OCI-LY7 (cell line): Measurements from ENCODE around the gene CPNE7. TPM values are rescaled to one million over a fixed set of nuclear protein-coding genes. Genes with fewer than 3 reads are reported as not detected.
"Not testable (repeated sequence)": the region's sequence is repeated elsewhere in the genome, so short reads cannot be mapped to it uniquely, and the experiment has no call there.

Source experiments
- BruUV-seq: library from RNA; stranded (reverse); fragments of 400-500 nt; replicated peaks from 2 replicates; lab custom pipeline; 2021; lab: Mats Ljungman, UMichigan
- CTCF ChIA-PET: fragments of 300-600 bp; sonication (Branson Sonifier 250); formaldehyde crosslinking; loops from one replicate; lab custom pipeline; 2022; ENCODE audit warnings: antibody characterized with exemption; ENCODE audit not compliant: unreplicated experiment; lab: Charles Lee
- POLR2A ChIA-PET: fragments of 300-600 bp; sonication (Branson Sonifier 250); formaldehyde crosslinking; loops from one replicate; lab custom pipeline; 2022; ENCODE audit warnings: antibody characterized with exemption; lab: Charles Lee
- DNase-seq: peaks from one replicate; pipeline ENCODE4 v3.0.0-alpha.2; 2015; ENCODE audit warnings: low spot score
- H2AFZ ChIP-seq: fragments of 200-600 bp; sonication (generic), shearing (Covaris generic); 2 replicates; pipeline ENCODE4 v1.6.1; 2014; ENCODE audit warnings: mild to moderate bottlenecking, antibody characterized with exemption, low read length, moderate library complexity
- H3K27ac ChIP-seq: fragments of 200-600 bp; sonication (generic); 2 replicates; pipeline ENCODE4 v1.5.1; 2014; ENCODE audit warnings: mixed run types, low read depth, mild to moderate bottlenecking, moderate library complexity, low read length, inconsistent platforms; ENCODE audit not compliant: poor library complexity, severe bottlenecking
- H3K36me3 ChIP-seq: fragments of 200-600 bp; sonication (generic); 2 replicates; pipeline ENCODE4 v1.6.1; 2014; ENCODE audit warnings: mild to moderate bottlenecking, antibody characterized with exemption, low read length, moderate library complexity, mixed read lengths; ENCODE audit not compliant: insufficient read depth
- H3K4me1 ChIP-seq: fragments of 200-600 bp; sonication (generic); 2 replicates; pipeline ENCODE4 v1.5.1; 2014; ENCODE audit warnings: mild to moderate bottlenecking, low read length; ENCODE audit not compliant: insufficient read depth, poor library complexity, severe bottlenecking
- H3K4me2 ChIP-seq: fragments of 200-600 bp; sonication (generic); 2 replicates; pipeline ENCODE4 v1.6.1; 2014; ENCODE audit warnings: mild to moderate bottlenecking, low read length
- H3K4me3 ChIP-seq: fragments of 200-600 bp; sonication (generic); 2 replicates; pipeline ENCODE4 v1.5.1; 2014; ENCODE audit warnings: mild to moderate bottlenecking, low read depth, low read length; ENCODE audit not compliant: poor library complexity, severe bottlenecking
- H3K79me2 ChIP-seq: fragments of 200-600 bp; sonication (generic); 2 replicates; pipeline ENCODE4 v1.6.1; 2016; ENCODE audit warnings: low read depth, mild to moderate bottlenecking, low read length, moderate library complexity, mixed read lengths; ENCODE audit not compliant: insufficient read depth
- H3K9me2 ChIP-seq: fragments of 200-600 bp; sonication (generic); 2 replicates; pipeline ENCODE4 v1.6.1; 2016; ENCODE audit warnings: mild to moderate bottlenecking, low read length, mixed read lengths; ENCODE audit not compliant: insufficient read depth
- H3K9me3 ChIP-seq: fragments of 200-600 bp; sonication (generic); 2 replicates; pipeline ENCODE4 v1.6.1; 2014; ENCODE audit warnings: mild to moderate bottlenecking, mixed run types, low read length, mixed read lengths
- H4K20me1 ChIP-seq: fragments of 200-600 bp; sonication (generic); 2 replicates; pipeline ENCODE4 v1.6.1; 2014; ENCODE audit warnings: mild to moderate bottlenecking, antibody characterized with exemption, low read length, moderate library complexity, mixed read lengths; ENCODE audit not compliant: insufficient read depth
- EZH2phosphoT487 ChIP-seq: fragments of 200-600 bp; sonication (generic); IDR thresholded peaks from 2 replicates; pipeline ENCODE4 v1.6.1; 2018; ENCODE audit warnings: low read depth, borderline replicate concordance, mild to moderate bottlenecking, mixed run types, antibody characterized with exemption, low read length, moderate library complexity, mixed read lengths
- intact Hi-C: fragments of 100-400 bp; cut with micrococcal nuclease; formaldehyde crosslinking; loops from one replicate; pipeline ENCODE4 v1.10.0; 2022; ENCODE audit not compliant: unreplicated experiment
- total RNA-seq, 2 experiments: library from RNA; depleted of rRNA in 1 of 2; stranded (reverse); fragments of >200 nt in 1 of 2; shearing (Covaris generic) in 1 of 2; gene quantifications; 2 replicates each; pipeline ENCODE4 v1.2.3, GENCODE V29; 2014 to 2022
- TF ChIP-seq, protein P1 (sequence below): fragments of 200-600 bp; sonication (generic); conservative IDR thresholded peaks from 2 replicates; pipeline ENCODE4 v1.5.1; 2014; ENCODE audit warnings: mild to moderate bottlenecking, antibody characterized with exemption, low read length, moderate library complexity, mixed read lengths

CPNE7 gene
- total RNA-seq, 2 experiments from 2014 or later, result not detected

DNA sequence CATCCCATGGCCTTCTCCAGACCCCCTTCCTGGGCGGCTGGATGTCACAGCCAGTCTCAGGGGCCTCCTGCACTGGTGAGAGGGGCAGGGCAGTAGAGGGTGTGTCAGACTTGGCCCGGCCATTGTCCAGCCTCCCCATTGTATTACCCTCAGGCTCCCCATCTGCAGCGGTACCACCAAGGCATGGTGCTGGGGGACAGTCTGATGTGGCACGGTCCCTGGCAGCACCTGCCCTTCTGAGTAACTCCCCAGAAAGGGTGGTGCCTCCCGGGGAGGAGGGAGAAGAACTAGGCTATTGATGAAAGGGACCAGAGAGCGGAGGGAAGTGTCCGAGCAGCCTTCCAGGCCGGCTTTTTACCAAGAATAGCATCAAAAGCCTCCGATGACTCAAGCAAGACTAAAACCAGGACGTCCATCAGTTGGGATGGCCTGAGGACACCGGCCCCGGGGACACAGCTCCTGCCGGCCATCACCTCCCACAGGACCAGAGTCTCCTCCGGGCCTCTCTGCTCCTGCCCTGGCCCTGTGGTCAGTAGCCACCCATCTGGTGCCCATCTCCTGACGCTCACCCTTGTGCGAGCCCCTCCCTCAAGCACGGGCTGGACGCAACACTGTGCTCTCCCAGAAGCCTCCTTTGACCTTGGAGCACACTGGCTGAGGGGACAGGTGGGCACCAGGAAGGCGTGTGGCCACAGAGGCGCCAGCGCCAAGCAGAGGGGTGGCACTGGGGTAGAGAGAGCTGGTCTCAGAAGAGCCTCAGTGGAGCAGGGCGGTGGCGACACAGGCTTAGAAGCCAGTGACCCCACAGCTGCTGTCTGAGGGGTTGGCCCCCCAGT, 5.8 kb upstream of the CPNE7 start:
- Histone ChIP-seq H3K27ac (no peak overlapping the region), H3K4me3 (no peak overlapping the region), H3K79me2 (no peaks in the 10 kb centered on the region), H4K20me1 (no peaks in the 10 kb centered on the region), H2AFZ (no peak overlapping the region), H3K9me3 (no peaks in the 10 kb centered on the region), H3K36me3 (peaks cover 9% of the 10 kb centered on the region), H3K9me2 (no peaks in the 10 kb centered on the region), H3K4me1 (peaks cover 34% of the 10 kb centered on the region), H3K4me2 (no peak overlapping the region)
- intact Hi-C loops, result loop anchor here (5.0 kb wide), 1 partner anchor 73 kb away; no protein-coding TSS in a partner anchor
- no peak for DNase-seq
- TF ChIP-seq EZH2phosphoT487, result no peak
- TF ChIP-seq, protein P1, sequence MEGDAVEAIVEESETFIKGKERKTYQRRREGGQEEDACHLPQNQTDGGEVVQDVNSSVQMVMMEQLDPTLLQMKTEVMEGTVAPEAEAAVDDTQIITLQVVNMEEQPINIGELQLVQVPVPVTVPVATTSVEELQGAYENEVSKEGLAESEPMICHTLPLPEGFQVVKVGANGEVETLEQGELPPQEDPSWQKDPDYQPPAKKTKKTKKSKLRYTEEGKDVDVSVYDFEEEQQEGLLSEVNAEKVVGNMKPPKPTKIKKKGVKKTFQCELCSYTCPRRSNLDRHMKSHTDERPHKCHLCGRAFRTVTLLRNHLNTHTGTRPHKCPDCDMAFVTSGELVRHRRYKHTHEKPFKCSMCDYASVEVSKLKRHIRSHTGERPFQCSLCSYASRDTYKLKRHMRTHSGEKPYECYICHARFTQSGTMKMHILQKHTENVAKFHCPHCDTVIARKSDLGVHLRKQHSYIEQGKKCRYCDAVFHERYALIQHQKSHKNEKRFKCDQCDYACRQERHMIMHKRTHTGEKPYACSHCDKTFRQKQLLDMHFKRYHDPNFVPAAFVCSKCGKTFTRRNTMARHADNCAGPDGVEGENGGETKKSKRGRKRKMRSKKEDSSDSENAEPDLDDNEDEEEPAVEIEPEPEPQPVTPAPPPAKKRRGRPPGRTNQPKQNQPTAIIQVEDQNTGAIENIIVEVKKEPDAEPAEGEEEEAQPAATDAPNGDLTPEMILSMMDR, result no peak
- no TSS peak for BruUV-seq
- ChIA-PET POLR2A (interaction anchor here (0.7 kb wide), 2 partner anchors 104 to 349 kb away, joined by 3 to 4 read pairs; partner anchors contain the start of gene MC1R), CTCF (interaction anchor here (0.6 kb wide), 1 partner anchor 234 kb away, joined by 3 read pairs; no protein-coding TSS in a partner anchor)

DNA sequence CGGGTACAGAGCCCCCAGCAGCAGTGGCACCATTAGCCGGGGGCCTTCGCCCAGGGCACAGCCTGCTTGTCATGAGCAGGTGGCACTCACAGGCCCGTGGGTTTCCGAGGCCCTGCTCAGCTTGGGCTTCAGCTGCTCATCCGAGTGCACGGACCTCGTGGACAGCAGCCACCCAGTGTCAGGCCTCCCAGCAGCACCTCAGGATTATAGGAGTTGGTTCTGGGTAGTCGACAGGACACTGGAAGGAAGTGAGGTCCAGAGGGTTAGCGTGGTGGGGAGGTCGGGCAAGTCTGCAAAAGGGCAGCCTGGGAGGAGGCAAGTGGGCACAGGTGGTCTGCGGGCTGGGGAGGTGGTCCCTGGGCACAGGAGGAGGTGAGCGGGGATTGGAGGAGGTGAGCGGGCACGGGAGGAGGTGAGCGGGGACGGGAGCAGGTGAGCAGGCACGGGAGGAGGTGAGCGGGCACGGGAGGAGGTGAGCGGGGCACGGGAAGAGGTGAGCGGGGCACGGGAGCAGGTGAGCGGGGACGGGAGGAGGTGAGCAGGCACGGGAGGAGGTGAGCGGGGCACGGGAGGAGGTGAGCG, 5.1 kb upstream of the CPNE7 start:
- ChIA-PET CTCF (interaction anchor here (0.6 kb wide), 1 partner anchor 235 kb away, joined by 3 read pairs; no protein-coding TSS in a partner anchor), POLR2A (no interaction called here)
- Histone ChIP-seq H3K9me3 (no peaks in the 10 kb centered on the region), H3K4me3 (no peak overlapping the region), H3K27ac (no peak overlapping the region), H2AFZ (no peak overlapping the region), H3K36me3 (peaks cover 2% of the 10 kb centered on the region; the same call in 1 of the 2 replicates), H4K20me1 (no peaks in the 10 kb centered on the region), H3K4me1 (peaks cover 33% of the 10 kb centered on the region), H3K9me2 (no peaks in the 10 kb centered on the region), H3K79me2 (no peaks in the 10 kb centered on the region), H3K4me2 (no peak overlapping the region)
- no peak for TF ChIP-seq EZH2phosphoT487
- TF ChIP-seq, protein P1, result no peak
- intact Hi-C loops, result loop anchor here (5.0 kb wide), 1 partner anchor 72 kb away; no protein-coding TSS in a partner anchor
- no TSS peak for BruUV-seq
- DNase-seq, result no peak

DNA sequence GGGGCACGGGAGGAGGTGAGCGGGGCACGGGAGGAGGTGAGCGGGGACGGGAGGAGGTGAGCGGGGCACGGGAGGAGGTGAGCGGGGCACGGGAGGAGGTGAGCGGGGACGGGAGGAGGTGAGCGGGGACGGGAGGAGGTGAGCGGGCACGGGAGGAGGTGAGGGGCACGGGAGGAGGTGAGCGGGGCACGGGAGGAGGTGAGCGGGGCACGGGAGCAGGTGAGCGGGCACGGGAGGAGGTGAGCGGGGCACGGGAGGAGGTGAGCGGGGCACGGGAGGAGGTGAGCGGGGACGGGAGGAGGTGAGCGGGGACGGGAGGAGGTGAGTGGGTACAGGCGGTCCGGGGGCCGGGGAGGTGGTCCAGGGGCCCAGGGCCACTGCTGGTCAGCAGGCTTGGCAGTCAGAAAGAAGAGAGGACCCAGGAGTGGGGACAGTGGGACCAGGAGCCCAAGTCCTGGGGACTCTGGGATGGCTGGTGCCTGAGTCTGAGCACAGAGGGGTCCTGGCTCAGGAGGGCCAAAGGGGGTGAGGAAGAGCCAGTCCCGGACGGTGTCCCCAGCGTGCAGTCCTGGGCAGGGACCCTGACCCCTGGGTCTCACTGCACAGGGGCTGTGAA, 4.5 kb upstream of the CPNE7 start:
- H2AFZ ChIP-seq, POLR2A ChIA-PET: not testable (repeated sequence)

More for the DNA sequence above, 4.5 kb upstream of the CPNE7 start:
- H3K79me2 ChIP-seq, H4K20me1 ChIP-seq, H3K36me3 ChIP-seq, H3K4me2 ChIP-seq, BruUV-seq, DNase-seq, H3K4me3 ChIP-seq, H3K9me2 ChIP-seq, H3K27ac ChIP-seq, CTCF ChIA-PET, H3K9me3 ChIP-seq: not testable (repeated sequence)
- intact Hi-C loops, result loop anchor here (5.0 kb wide), 1 partner anchor 71 kb away; no protein-coding TSS in a partner anchor
- peaks cover 26% of the 10 kb centered on the region for H3K4me1 ChIP-seq
